ENCODE measurements around the gene PAX1.

Gene PAX1

GRCh38 chr20:21729316-21729715, 23.9 kb downstream of the PAX1 start:
- Histone ChIP-seq H3K36me3 (ENCODE audit: control insufficient read depth in 1 of 2, insufficient read depth in 2 of 2, low read length in 2 of 2) (no peaks in the 10 kb centered on the region), H3K9ac (ENCODE audit: low read depth in 1 of 2, low read length in 2 of 2) (no peak overlapping the region), H3K9me3 (ENCODE audit: control insufficient read depth in 1 of 2, low read length in 2 of 2) (no peaks in the 10 kb centered on the region), H3K27me3 (ENCODE audit: control insufficient read depth in 1 of 2, insufficient read depth in 2 of 2, low read length in 2 of 2) (no peaks in the 10 kb centered on the region), H3K4me3 (ENCODE audit: low read depth in 1 of 2, low read length in 2 of 2) (no peak overlapping the region), H3K4me1 (ENCODE audit: control insufficient read depth in 1 of 2, insufficient read depth in 2 of 2, low read length in 2 of 2) (no peaks in the 10 kb centered on the region), H3K27ac (ENCODE audit: low read depth, low read length) (no peak overlapping the region)

GRCh38 chr20:21739161-21739560, 33.7 kb downstream of the PAX1 start:
- H3K27ac ChIP-seq (ENCODE audit: low read depth, low read length) = no peak overlapping the region
- H3K27me3 ChIP-seq (ENCODE audit: control insufficient read depth in 1 of 2, insufficient read depth in 2 of 2, low read length in 2 of 2) = no peaks in the 10 kb centered on the region

GRCh38 chr20:21739682-21740081, 34.2 kb downstream of the PAX1 start:
- no peaks in the 10 kb centered on the region for H3K36me3 ChIP-seq (ENCODE audit: control insufficient read depth in 1 of 2, insufficient read depth in 2 of 2, low read length in 2 of 2)
- H3K4me1 ChIP-seq (ENCODE audit: control insufficient read depth in 1 of 2, insufficient read depth in 2 of 2, low read length in 2 of 2) = no peaks in the 10 kb centered on the region
- no peak overlapping the region for H3K4me3 ChIP-seq (ENCODE audit: low read depth in 1 of 2, low read length in 2 of 2)
- no peaks in the 10 kb centered on the region for H3K27me3 ChIP-seq (ENCODE audit: control insufficient read depth in 1 of 2, insufficient read depth in 2 of 2, low read length in 2 of 2)
- H3K27ac ChIP-seq (ENCODE audit: low read depth, low read length) = no peak overlapping the region
- H3K9ac ChIP-seq (ENCODE audit: low read depth in 1 of 2, low read length in 2 of 2) = no peak overlapping the region
- no peaks in the 10 kb centered on the region for H3K9me3 ChIP-seq (ENCODE audit: control insufficient read depth in 1 of 2, low read length in 2 of 2)

More at GRCh38 chr20:21739161-21739560, 33.7 kb downstream of the PAX1 start:
- Histone ChIP-seq H3K9me3 (ENCODE audit: control insufficient read depth in 1 of 2, low read length in 2 of 2) (no peaks in the 10 kb centered on the region), H3K9ac (ENCODE audit: low read depth in 1 of 2, low read length in 2 of 2) (no peak overlapping the region), H3K36me3 (ENCODE audit: control insufficient read depth in 1 of 2, insufficient read depth in 2 of 2, low read length in 2 of 2) (no peaks in the 10 kb centered on the region), H3K4me1 (ENCODE audit: control insufficient read depth in 1 of 2, insufficient read depth in 2 of 2, low read length in 2 of 2) (no peaks in the 10 kb centered on the region), H3K4me3 (ENCODE audit: low read depth in 1 of 2, low read length in 2 of 2) (no peak overlapping the region)

GRCh38 chr20:21741266-21741665, 35.8 kb downstream of the PAX1 start:
- H3K4me3 ChIP-seq (ENCODE audit: low read depth in 1 of 2, low read length in 2 of 2) = no peak overlapping the region
- no peak overlapping the region for H3K9ac ChIP-seq (ENCODE audit: low read depth in 1 of 2, low read length in 2 of 2)

GRCh38 chr20:21762646-21763045, 57.2 kb downstream of the PAX1 start:
- H3K27me3 ChIP-seq (ENCODE audit: control insufficient read depth in 1 of 2, insufficient read depth in 2 of 2, low read length in 2 of 2) = no peaks in the 10 kb centered on the region
- no peaks in the 10 kb centered on the region for H3K36me3 ChIP-seq (ENCODE audit: control insufficient read depth in 1 of 2, insufficient read depth in 2 of 2, low read length in 2 of 2)
- H3K4me3 ChIP-seq (ENCODE audit: low read depth in 1 of 2, low read length in 2 of 2) = no peak overlapping the region
- H3K27ac ChIP-seq (ENCODE audit: low read depth, low read length) = no peak overlapping the region
- no peaks in the 10 kb centered on the region for H3K4me1 ChIP-seq (ENCODE audit: control insufficient read depth in 1 of 2, insufficient read depth in 2 of 2, low read length in 2 of 2)
- no peak overlapping the region for H3K9ac ChIP-seq (ENCODE audit: low read depth in 1 of 2, low read length in 2 of 2)
- H3K9me3 ChIP-seq (ENCODE audit: control insufficient read depth in 1 of 2, low read length in 2 of 2) = no peaks in the 10 kb centered on the region

More at GRCh38 chr20:21741266-21741665, 35.8 kb downstream of the PAX1 start:
- H3K4me1 ChIP-seq (ENCODE audit: control insufficient read depth in 1 of 2, insufficient read depth in 2 of 2, low read length in 2 of 2) = no peaks in the 10 kb centered on the region
- H3K27me3 ChIP-seq (ENCODE audit: control insufficient read depth in 1 of 2, insufficient read depth in 2 of 2, low read length in 2 of 2) = no peaks in the 10 kb centered on the region
- H3K36me3 ChIP-seq (ENCODE audit: control insufficient read depth in 1 of 2, insufficient read depth in 2 of 2, low read length in 2 of 2) = no peaks in the 10 kb centered on the region
- no peak overlapping the region for H3K27ac ChIP-seq (ENCODE audit: low read depth, low read length)
- H3K9me3 ChIP-seq (ENCODE audit: control insufficient read depth in 1 of 2, low read length in 2 of 2) = no peaks in the 10 kb centered on the region

- Histone ChIP-seq H3K36me3 (ENCODE audit: control insufficient read depth in 1 of 2, insufficient read depth in 2 of 2, low read length in 2 of 2) (no peaks in the 10 kb centered on the region), H3K4me3 (ENCODE audit: low read depth in 1 of 2, low read length in 2 of 2) (no peak overlapping the region), H3K9me3 (ENCODE audit: control insufficient read depth in 1 of 2, low read length in 2 of 2) (no peaks in the 10 kb centered on the region), H3K27ac (ENCODE audit: low read depth, low read length) (no peak overlapping the region), H3K4me1 (ENCODE audit: control insufficient read depth in 1 of 2, insufficient read depth in 2 of 2, low read length in 2 of 2) (no peaks in the 10 kb centered on the region), H3K9ac (ENCODE audit: low read depth in 1 of 2, low read length in 2 of 2) (no peak overlapping the region), H3K27me3 (ENCODE audit: control insufficient read depth in 1 of 2, insufficient read depth in 2 of 2, low read length in 2 of 2) (no peaks in the 10 kb centered on the region)
Observed at GRCh38 chr20:21767200-21767738, 61.8 kb downstream of the PAX1 start.

- Histone ChIP-seq H3K27me3 (ENCODE audit: control insufficient read depth in 1 of 2, insufficient read depth in 2 of 2, low read length in 2 of 2) (no peaks in the 10 kb centered on the region), H3K9me3 (ENCODE audit: control insufficient read depth in 1 of 2, low read length in 2 of 2) (no peaks in the 10 kb centered on the region), H3K4me3 (ENCODE audit: low read depth in 1 of 2, low read length in 2 of 2) (no peak overlapping the region), H3K9ac (ENCODE audit: low read depth in 1 of 2, low read length in 2 of 2) (no peak overlapping the region), H3K27ac (ENCODE audit: low read depth, low read length) (no peak overlapping the region), H3K36me3 (ENCODE audit: control insufficient read depth in 1 of 2, insufficient read depth in 2 of 2, low read length in 2 of 2) (no peaks in the 10 kb centered on the region), H3K4me1 (ENCODE audit: control insufficient read depth in 1 of 2, insufficient read depth in 2 of 2, low read length in 2 of 2) (no peaks in the 10 kb centered on the region)
Observed at GRCh38 chr20:21767739-21768223, 62.3 kb downstream of the PAX1 start.
